SH-SY5Y (cell line): ENCODE data around the gene ZMIZ1.

ENCODE experiments used
- GATA2 ChIP-seq: IDR thresholded peaks from 2 replicates; pipeline ENCODE4 v1.6.1; 2011; ENCODE audit warnings: mild to moderate bottlenecking, low read depth, low read length
- GATA3 ChIP-seq: IDR thresholded peaks from 2 replicates; pipeline ENCODE4 v1.6.1; 2011; ENCODE audit warnings: low read depth, mild to moderate bottlenecking, low read length, moderate library complexity

DNA sequence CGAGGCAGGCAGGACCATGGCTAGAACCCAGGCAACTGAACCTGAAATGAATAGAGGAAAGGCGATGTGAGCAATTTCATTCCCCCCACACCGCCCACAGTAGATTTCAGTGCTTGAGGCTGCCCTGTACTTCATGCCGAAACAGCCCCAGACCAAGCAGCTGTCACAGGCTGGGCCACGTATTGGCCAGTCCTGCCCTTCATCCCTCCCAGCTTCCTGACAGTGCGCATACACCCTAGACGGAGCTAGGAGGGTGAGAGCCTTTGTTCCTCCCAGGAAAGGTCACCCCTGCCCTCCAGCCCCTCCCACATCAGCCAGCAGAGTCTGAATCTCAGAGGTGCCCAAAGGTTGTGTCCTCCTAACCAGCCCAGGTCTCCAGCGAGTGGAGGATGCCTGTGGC is 98.8 kb downstream of the ZMIZ1 start:
- TF ChIP-seq GATA3 (no peak), GATA2 (no peak)
